HCT116 (cell line): ENCODE results near the gene OMP. TPM values are rescaled to one million over a fixed set of nuclear protein-coding genes. Genes with fewer than 3 reads are reported as not detected.

ENCODE experiments used
- ATAC-seq: fragments of 200-7000 bp; cut with Tn5 transposase; 2 replicates; pipeline ENCODE4 v1.9.1; 2020; ENCODE audit warnings: mild to moderate bottlenecking, moderate library complexity
- BruUV-seq: library from RNA; stranded (reverse); fragments of 400-500 nt; replicated peaks from 2 replicates; lab custom pipeline; 2021; lab: Mats Ljungman, UMichigan
- CTCF ChIA-PET: fragments of 300-600 bp; sonication (Branson Sonifier 250); formaldehyde crosslinking; loops from one replicate; lab custom pipeline; 2021; ENCODE audit warnings: antibody characterized with exemption; lab: Charles Lee
- POLR2A ChIA-PET: fragments of 300-600, 350-600 bp; sonication (Branson Sonifier 250); formaldehyde crosslinking; loops from one replicate; lab custom pipeline; 2021; ENCODE audit warnings: antibody characterized with exemption; lab: Charles Lee
- RAD21 ChIA-PET, 2 experiments: fragments of 300-600 bp; sonication (Branson Sonifier 250); formaldehyde crosslinking; loops; one replicate each; lab custom pipeline; 2023; ENCODE audit warnings: low total read pairs in 2 of 2; ENCODE audit not compliant: uncharacterized antibody in 2 of 2, unreplicated experiment in 2 of 2, low non-redundant PET in 1 of 2; lab: Charles Lee
- DNase-seq: peaks from one replicate; pipeline ENCODE4 v3.0.0-alpha.2; 2010; ENCODE audit warnings: low read depth, low spot score
- H2AFZ ChIP-seq: fragments of 200-600 bp; shearing (Covaris generic), sonication (generic); 2 replicates; pipeline ENCODE4 v1.6.1; 2017; ENCODE audit warnings: low read depth, mixed run types, mixed read lengths, antibody characterized with exemption, low read length; ENCODE audit not compliant: poor library complexity, severe bottlenecking
- H3K27ac ChIP-seq: 2 replicates; pipeline ENCODE4 v1.5.1; 2012; ENCODE audit warnings: low read depth, low read length
- H3K27me3 ChIP-seq: fragments of 200-600 bp; sonication (generic); 2 replicates; pipeline ENCODE4 v1.6.1; 2016; ENCODE audit warnings: mixed run types, low read length, mixed read lengths; ENCODE audit not compliant: insufficient read depth
- H3K36me3 ChIP-seq, 2 experiments: fragments of 200-500 bp in 1 of 2; fragments of 200-600 bp in 1 of 2; sonication (Bioruptor generic) in 1 of 2; sonication (generic) in 1 of 2; 2 replicates each; pipeline versions ENCODE4 v1.5.1 to v1.6.1; 2014 to 2016; ENCODE audit warnings: low read length in 2 of 2, inconsistent platforms in 1 of 2, mixed read lengths in 1 of 2, mixed run types in 1 of 2; ENCODE audit not compliant: insufficient read depth in 2 of 2, control insufficient read depth in 1 of 2
- H3K4me1 ChIP-seq, 2 experiments: fragments of 200-600 bp in 1 of 2; sonication (generic) in 1 of 2; 2 replicates each; pipeline versions ENCODE4 v1.5.1 to v1.6.1; 2012 to 2017; ENCODE audit warnings: low read length in 2 of 2, inconsistent platforms in 1 of 2, mild to moderate bottlenecking in 1 of 2, mixed read lengths in 1 of 2, mixed run types in 1 of 2, moderate library complexity in 1 of 2; ENCODE audit not compliant: insufficient read depth in 2 of 2, control insufficient read depth in 1 of 2
- H3K4me2 ChIP-seq: fragments of 200-600 bp; sonication (generic); 2 replicates; pipeline ENCODE4 v1.6.1; 2017; ENCODE audit warnings: mixed run types, low read length, mixed read lengths
- H3K4me3 ChIP-seq, 2 experiments: fragments of 200-600 bp in 1 of 2; sonication (generic) in 1 of 2; replicated peaks in 1 of 2; 2 replicates each; pipeline ENCODE4 v1.5.1; 2011 to 2016; ENCODE audit warnings: low read length in 2 of 2, control low read depth in 1 of 2, low read depth in 1 of 2, mild to moderate bottlenecking in 1 of 2, mixed read lengths in 1 of 2, mixed run types in 1 of 2
- H3K79me2 ChIP-seq: fragments of 200-600 bp; sonication (generic); 2 replicates; pipeline ENCODE4 v1.6.1; 2017; ENCODE audit warnings: mild to moderate bottlenecking, mixed run types, low read length, moderate library complexity, mixed read lengths; ENCODE audit not compliant: insufficient read depth
- H3K9ac ChIP-seq: fragments of 200-600 bp; sonication (generic); 2 replicates; pipeline ENCODE4 v1.6.1; 2016; ENCODE audit warnings: low read length, mixed read lengths
- H3K9me2 ChIP-seq: fragments of 200-600 bp; sonication (generic), shearing (Covaris generic); 2 replicates; pipeline ENCODE4 v1.6.1; 2017; ENCODE audit warnings: mixed run types, mild to moderate bottlenecking, moderate library complexity; ENCODE audit not compliant: insufficient read depth
- H3K9me3 ChIP-seq, 2 experiments: fragments of 200-500 bp in 1 of 2; fragments of 200-600 bp in 1 of 2; sonication (Bioruptor generic) in 1 of 2; sonication (generic) in 1 of 2; 2 replicates each; pipeline ENCODE4 v1.6.1; 2014 to 2017; ENCODE audit warnings: low read length in 2 of 2, mixed read lengths in 2 of 2, inconsistent platforms in 1 of 2, low read depth in 1 of 2, mild to moderate bottlenecking in 1 of 2, mixed run types in 1 of 2, moderate library complexity in 1 of 2; ENCODE audit not compliant: control insufficient read depth in 1 of 2, insufficient read depth in 1 of 2
- H4K20me1 ChIP-seq: fragments of 200-600 bp; sonication (generic), shearing (Covaris generic); 2 replicates; pipeline ENCODE4 v1.6.1; 2017; ENCODE audit warnings: mixed run types, mild to moderate bottlenecking, moderate library complexity; ENCODE audit not compliant: insufficient read depth
- CBX3 ChIP-seq: IDR thresholded peaks from 2 replicates; pipeline ENCODE4 v1.6.1; 2012; ENCODE audit warnings: low read depth
- CEBPB ChIP-seq: IDR thresholded peaks from 2 replicates; pipeline ENCODE4 v1.6.1; 2012; ENCODE audit warnings: low read depth
- EGR1 ChIP-seq: IDR thresholded peaks from 2 replicates; pipeline ENCODE4 v1.6.1; 2012; ENCODE audit warnings: low read depth
- ELF1 ChIP-seq: IDR thresholded peaks from 2 replicates; pipeline ENCODE4 v1.6.1; 2012; ENCODE audit warnings: low read depth, borderline replicate concordance
- EZH2phosphoT487 ChIP-seq: fragments of 200-600 bp; IDR thresholded peaks from 2 replicates; pipeline ENCODE4 v1.6.1; 2018; ENCODE audit warnings: antibody characterized with exemption, borderline replicate concordance
- JUND ChIP-seq: IDR thresholded peaks from 2 replicates; pipeline ENCODE4 v1.6.1; 2012
- MAX ChIP-seq: IDR thresholded peaks from 2 replicates; pipeline ENCODE4 v1.6.1; 2012
- POLR2A ChIP-seq: IDR thresholded peaks from 2 replicates; pipeline ENCODE4 v1.7.0; 2011; ENCODE audit warnings: borderline replicate concordance; ENCODE audit not compliant: insufficient read depth, insufficient read length; ENCODE audit errors: extremely low read depth
- POLR2AphosphoS5 ChIP-seq: IDR thresholded peaks from 2 replicates; pipeline ENCODE4 v1.6.1; 2011; ENCODE audit warnings: mild to moderate bottlenecking, low read depth, low read length, moderate library complexity
- RAD21 ChIP-seq: IDR thresholded peaks from 2 replicates; pipeline ENCODE4 v1.6.1; 2012; ENCODE audit warnings: low read depth, mild to moderate bottlenecking
- SIN3A ChIP-seq: IDR thresholded peaks from 2 replicates; pipeline ENCODE4 v1.6.1; 2012; ENCODE audit warnings: low read depth
- SP1 ChIP-seq: IDR thresholded peaks from 2 replicates; pipeline ENCODE4 v1.6.1; 2012; ENCODE audit warnings: low read depth
- SRF ChIP-seq: IDR thresholded peaks from 2 replicates; pipeline ENCODE4 v1.6.1; 2012; ENCODE audit warnings: low read depth
- intact Hi-C: fragments of 100-400 bp; cut with micrococcal nuclease; formaldehyde crosslinking; loops from 2 replicates; pipeline ENCODE4 v1.10.0; 2022
- total RNA-seq: library from RNA; stranded (reverse); gene quantifications from one replicate; pipeline ENCODE4 v1.2.1, GENCODE V29; 2021; ENCODE audit not compliant: unreplicated experiment
- TF ChIP-seq, protein P1 (sequence below): IDR thresholded peaks from 2 replicates; pipeline ENCODE4 v1.6.1; 2011; ENCODE audit warnings: mild to moderate bottlenecking, low read length, moderate library complexity; ENCODE audit not compliant: insufficient replicate concordance; ENCODE audit errors: extremely low read depth
- TF ChIP-seq, protein P2 (sequence below): IDR thresholded peaks from 2 replicates; pipeline ENCODE4 v1.6.1; 2012

OMP gene
- total RNA-seq, 1 experiment from 2014 or later = not detected

DNA sequence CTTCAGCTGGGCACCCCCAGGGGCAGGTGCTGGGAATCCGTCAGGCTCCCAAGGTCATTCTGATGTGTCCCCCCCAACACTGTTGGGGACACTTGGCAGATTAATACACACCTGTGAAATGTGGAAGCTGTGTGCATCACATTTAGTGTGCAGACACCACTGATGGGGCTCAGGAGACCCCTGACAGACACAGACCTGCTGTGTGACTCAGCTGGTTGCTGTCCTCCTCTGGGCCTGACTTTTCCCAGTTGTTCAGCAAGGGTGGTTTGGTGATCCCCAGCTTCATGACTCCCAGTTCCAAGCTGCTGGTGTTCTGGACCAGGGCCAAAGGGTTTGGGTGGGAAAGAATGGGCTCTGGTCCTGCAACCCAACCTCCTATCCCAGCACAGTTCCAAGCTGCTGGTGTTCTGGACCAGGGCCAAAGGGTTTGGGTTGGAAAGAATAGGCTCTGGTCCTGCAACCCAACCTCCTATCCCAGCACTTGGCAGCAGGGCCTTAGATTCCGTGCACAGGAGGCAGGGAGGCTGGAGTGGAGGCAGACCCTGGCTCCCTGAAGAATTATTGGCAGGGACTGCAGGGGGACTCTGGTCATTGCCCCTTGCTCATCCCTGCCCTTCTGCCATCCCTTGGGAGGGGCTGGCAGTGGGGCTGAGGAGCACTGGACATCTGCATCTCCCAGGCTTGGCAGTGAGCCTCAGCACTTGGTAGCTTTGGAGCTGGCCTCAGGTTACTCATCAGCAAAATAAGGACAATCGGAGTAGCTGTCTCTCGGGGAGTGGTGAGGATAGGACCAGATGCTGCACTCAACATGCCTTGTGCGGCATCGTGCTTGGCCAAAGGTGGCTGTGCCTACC, 8.4 kb upstream of the OMP start:
- CTCF ChIA-PET = no interaction called here
- H3K79me2 ChIP-seq = no peaks in the 10 kb centered on the region
- no peak overlapping the region for H2AFZ ChIP-seq
- BruUV-seq = no TSS peak
- no peaks in the 10 kb centered on the region for H3K27me3 ChIP-seq
- no peaks in the 10 kb centered on the region for H4K20me1 ChIP-seq
- TF ChIP-seq JUND (no peak), CEBPB (no peak), EGR1 (no peak), CBX3 (no peak), SRF (no peak), POLR2A (no peak), POLR2AphosphoS5 (no peak), SIN3A (no peak), RAD21 (no peak), SP1 (no peak), EZH2phosphoT487 (no peak), ELF1 (no peak), MAX (no peak)
- TF ChIP-seq, protein P1, sequence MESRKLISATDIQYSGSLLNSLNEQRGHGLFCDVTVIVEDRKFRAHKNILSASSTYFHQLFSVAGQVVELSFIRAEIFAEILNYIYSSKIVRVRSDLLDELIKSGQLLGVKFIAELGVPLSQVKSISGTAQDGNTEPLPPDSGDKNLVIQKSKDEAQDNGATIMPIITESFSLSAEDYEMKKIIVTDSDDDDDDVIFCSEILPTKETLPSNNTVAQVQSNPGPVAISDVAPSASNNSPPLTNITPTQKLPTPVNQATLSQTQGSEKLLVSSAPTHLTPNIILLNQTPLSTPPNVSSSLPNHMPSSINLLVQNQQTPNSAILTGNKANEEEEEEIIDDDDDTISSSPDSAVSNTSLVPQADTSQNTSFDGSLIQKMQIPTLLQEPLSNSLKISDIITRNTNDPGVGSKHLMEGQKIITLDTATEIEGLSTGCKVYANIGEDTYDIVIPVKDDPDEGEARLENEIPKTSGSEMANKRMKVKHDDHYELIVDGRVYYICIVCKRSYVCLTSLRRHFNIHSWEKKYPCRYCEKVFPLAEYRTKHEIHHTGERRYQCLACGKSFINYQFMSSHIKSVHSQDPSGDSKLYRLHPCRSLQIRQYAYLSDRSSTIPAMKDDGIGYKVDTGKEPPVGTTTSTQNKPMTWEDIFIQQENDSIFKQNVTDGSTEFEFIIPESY = no peak
- TF ChIP-seq, protein P2, sequence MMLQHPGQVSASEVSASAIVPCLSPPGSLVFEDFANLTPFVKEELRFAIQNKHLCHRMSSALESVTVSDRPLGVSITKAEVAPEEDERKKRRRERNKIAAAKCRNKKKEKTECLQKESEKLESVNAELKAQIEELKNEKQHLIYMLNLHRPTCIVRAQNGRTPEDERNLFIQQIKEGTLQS = no peak
- TF ChIP-seq, all 23 proteins: peak for 0
- ChIA-PET POLR2A (no interaction called here), RAD21 (interaction anchor here in 1 of 2 experiments (0.9 kb wide), 1 partner anchor 46 kb away, joined by 3 read pairs; no protein-coding TSS in a partner anchor)
- no peaks in the 10 kb centered on the region for H3K36me3 ChIP-seq
- H3K9me2 ChIP-seq = no peaks in the 10 kb centered on the region
- intact Hi-C loops = loop anchor here (5.0 kb wide), 1 partner anchor 287 kb away; no protein-coding TSS in a partner anchor
- no peak for ATAC-seq
- no peak for DNase-seq
- no peaks in the 10 kb centered on the region for H3K9me3 ChIP-seq
- peaks cover 0 to 11% of the 10 kb centered on the region in 2 experiments; a peak in 1 of 4 replicates for H3K4me1 ChIP-seq
- H3K27ac ChIP-seq = no peak overlapping the region
- no peak overlapping the region for H3K4me2 ChIP-seq
- H3K9ac ChIP-seq = no peak overlapping the region
- H3K4me3 ChIP-seq = no peak overlapping the region
